PFSK-1 (cell line): Measurements from ENCODE around the gene TBCA.

Source experiments
- FOXP2 ChIP-seq: optimal IDR thresholded peaks from 2 replicates; pipeline ENCODE3; 2011; ENCODE audit warnings: borderline replicate concordance, control low read depth, inconsistent platforms; ENCODE audit not compliant: insufficient read depth; ENCODE audit errors: extremely low read length, extremely low read depth
- POLR2AphosphoS5 ChIP-seq: IDR thresholded peaks from 2 replicates; pipeline ENCODE4 v1.6.1; 2012; ENCODE audit warnings: low read depth, mild to moderate bottlenecking, control low read depth, low read length, moderate library complexity
- SIN3A ChIP-seq: IDR thresholded peaks from 2 replicates; pipeline ENCODE4 v1.6.1; 2012; ENCODE audit warnings: mild to moderate bottlenecking, low read length, moderate library complexity, borderline replicate concordance; ENCODE audit not compliant: insufficient read depth
- TAF1 ChIP-seq: IDR thresholded peaks from 2 replicates; pipeline ENCODE4 v1.6.1; 2012; ENCODE audit warnings: low read length, control low read depth, borderline replicate concordance; ENCODE audit not compliant: insufficient read depth
- TF ChIP-seq, protein P1 (sequence below), 2 experiments: IDR thresholded peaks; 2 replicates each; pipeline versions ENCODE4 v1.6.1 to v1.8.0; 2011 to 2012; ENCODE audit warnings: low read depth in 2 of 2, low read length in 2 of 2, control low read depth in 1 of 2, inconsistent platforms in 1 of 2, mild to moderate bottlenecking in 1 of 2, moderate library complexity in 1 of 2; ENCODE audit not compliant: insufficient read depth in 1 of 2

Gene TBCA

DNA sequence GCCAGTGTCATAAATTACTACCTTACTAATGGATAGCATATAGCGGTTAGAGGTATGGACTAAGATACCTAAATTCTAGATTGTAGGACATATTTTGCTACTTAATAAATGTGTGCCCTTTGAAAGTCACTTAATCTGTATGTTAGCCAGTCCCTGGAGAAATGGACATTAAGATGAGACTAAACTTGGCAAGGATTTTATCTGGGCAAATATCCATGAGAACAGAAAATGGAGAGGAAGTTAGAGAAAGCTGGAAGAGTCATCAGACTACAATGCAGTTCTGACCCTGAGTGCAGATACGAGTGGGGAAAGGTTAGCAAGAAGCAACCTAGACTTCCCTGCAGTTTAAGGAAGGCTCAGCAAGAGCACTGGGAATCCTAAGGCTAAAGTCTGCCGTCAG, 33.0 kb downstream of the TBCA start:
- TF ChIP-seq POLR2AphosphoS5, result no peak
- TF ChIP-seq, protein P1, sequence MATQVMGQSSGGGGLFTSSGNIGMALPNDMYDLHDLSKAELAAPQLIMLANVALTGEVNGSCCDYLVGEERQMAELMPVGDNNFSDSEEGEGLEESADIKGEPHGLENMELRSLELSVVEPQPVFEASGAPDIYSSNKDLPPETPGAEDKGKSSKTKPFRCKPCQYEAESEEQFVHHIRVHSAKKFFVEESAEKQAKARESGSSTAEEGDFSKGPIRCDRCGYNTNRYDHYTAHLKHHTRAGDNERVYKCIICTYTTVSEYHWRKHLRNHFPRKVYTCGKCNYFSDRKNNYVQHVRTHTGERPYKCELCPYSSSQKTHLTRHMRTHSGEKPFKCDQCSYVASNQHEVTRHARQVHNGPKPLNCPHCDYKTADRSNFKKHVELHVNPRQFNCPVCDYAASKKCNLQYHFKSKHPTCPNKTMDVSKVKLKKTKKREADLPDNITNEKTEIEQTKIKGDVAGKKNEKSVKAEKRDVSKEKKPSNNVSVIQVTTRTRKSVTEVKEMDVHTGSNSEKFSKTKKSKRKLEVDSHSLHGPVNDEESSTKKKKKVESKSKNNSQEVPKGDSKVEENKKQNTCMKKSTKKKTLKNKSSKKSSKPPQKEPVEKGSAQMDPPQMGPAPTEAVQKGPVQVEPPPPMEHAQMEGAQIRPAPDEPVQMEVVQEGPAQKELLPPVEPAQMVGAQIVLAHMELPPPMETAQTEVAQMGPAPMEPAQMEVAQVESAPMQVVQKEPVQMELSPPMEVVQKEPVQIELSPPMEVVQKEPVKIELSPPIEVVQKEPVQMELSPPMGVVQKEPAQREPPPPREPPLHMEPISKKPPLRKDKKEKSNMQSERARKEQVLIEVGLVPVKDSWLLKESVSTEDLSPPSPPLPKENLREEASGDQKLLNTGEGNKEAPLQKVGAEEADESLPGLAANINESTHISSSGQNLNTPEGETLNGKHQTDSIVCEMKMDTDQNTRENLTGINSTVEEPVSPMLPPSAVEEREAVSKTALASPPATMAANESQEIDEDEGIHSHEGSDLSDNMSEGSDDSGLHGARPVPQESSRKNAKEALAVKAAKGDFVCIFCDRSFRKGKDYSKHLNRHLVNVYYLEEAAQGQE (IDR thresholded peaks at IDR 0.05; ENCODE audit: insufficient read depth in 1 of 2, low read depth in 2 of 2, low read length in 2 of 2), result no peak
- TF ChIP-seq FOXP2, result no peak
- no peak for TF ChIP-seq SIN3A
- TF ChIP-seq TAF1, result no peak

DNA sequence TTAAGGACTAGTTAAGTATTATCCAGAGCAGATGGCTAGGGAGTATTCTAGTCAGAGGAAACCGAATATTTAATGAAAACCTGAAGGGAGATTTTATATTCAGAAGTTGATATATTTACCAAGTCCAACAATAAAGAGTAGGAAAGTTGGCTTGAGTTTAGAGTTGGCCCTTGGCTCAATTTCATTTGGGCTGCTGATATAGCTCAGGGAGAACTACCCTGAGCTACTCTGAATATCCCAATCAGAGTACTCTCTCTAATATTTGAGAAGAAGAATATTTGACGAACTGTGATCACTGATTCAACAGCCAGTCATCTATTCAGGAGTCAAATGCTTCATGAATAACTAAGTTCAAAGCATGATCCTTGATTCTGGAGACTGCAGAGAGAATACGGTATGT, 34.5 kb downstream of the TBCA start:
- TF ChIP-seq FOXP2 (no peak), POLR2AphosphoS5 (no peak), SIN3A (no peak), TAF1 (no peak)
- TF ChIP-seq, protein P1 (IDR thresholded peaks at IDR 0.05; ENCODE audit: insufficient read depth in 1 of 2, low read depth in 2 of 2, low read length in 2 of 2), result no peak

- TF ChIP-seq FOXP2, result no peak
- no peak for TF ChIP-seq SIN3A
- TF ChIP-seq TAF1, result no peak
- TF ChIP-seq, protein P1 (IDR thresholded peaks at IDR 0.05; ENCODE audit: insufficient read depth in 1 of 2, low read depth in 2 of 2, low read length in 2 of 2), result no peak
- no peak for TF ChIP-seq POLR2AphosphoS5
Measured at GRCh38 chr5:77734885-77735284, 41.3 kb downstream of the TBCA start.

GRCh38 chr5:77733130-77733529, 43.0 kb downstream of the TBCA start:
- TF ChIP-seq SIN3A (no peak), TAF1 (no peak), POLR2AphosphoS5 (no peak), FOXP2 (no peak)
- TF ChIP-seq, protein P1 (IDR thresholded peaks at IDR 0.05; ENCODE audit: insufficient read depth in 1 of 2, low read depth in 2 of 2, low read length in 2 of 2), result no peak

DNA sequence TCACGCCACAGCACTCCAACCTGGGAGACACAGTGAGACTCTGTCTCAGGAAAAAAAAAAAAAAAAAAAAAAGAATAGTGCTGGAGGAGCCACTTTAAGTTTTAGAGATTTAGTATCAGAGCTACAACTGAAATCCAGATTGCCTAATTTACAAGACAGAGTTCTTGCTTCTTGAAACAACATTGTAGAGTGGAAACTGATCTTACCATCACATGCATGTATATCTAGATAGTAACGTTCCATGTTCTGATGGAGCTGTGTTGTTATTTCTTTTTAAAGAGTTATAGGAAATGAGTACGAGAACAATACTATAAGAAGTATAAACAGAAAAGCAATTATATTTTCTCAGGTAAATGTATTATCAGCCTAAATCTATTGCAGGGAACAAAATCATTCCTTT, 48.9 kb downstream of the TBCA start:
- TF ChIP-seq, protein P1 (IDR thresholded peaks at IDR 0.05; ENCODE audit: insufficient read depth in 1 of 2, low read depth in 2 of 2, low read length in 2 of 2), result no peak
- TF ChIP-seq POLR2AphosphoS5, result no peak
- TF ChIP-seq FOXP2, result no peak
- no peak for TF ChIP-seq TAF1
- TF ChIP-seq SIN3A, result no peak
